Measurements from ENCODE around the gene QSER1. TPM values are rescaled to one million over a fixed set of nuclear protein-coding genes. Genes with fewer than 3 reads are reported as not detected.
A peak's percentile ranks its signal among the peaks of the same experiment; 100 is the strongest.
"Not testable (repeated sequence)": the region's sequence is repeated elsewhere in the genome, so short reads cannot be mapped to it uniquely, and the experiment has no call there.

Gene QSER1
- total RNA-seq, 1 donor: 38.1 TPM

- TF ChIP-seq, protein P1, sequence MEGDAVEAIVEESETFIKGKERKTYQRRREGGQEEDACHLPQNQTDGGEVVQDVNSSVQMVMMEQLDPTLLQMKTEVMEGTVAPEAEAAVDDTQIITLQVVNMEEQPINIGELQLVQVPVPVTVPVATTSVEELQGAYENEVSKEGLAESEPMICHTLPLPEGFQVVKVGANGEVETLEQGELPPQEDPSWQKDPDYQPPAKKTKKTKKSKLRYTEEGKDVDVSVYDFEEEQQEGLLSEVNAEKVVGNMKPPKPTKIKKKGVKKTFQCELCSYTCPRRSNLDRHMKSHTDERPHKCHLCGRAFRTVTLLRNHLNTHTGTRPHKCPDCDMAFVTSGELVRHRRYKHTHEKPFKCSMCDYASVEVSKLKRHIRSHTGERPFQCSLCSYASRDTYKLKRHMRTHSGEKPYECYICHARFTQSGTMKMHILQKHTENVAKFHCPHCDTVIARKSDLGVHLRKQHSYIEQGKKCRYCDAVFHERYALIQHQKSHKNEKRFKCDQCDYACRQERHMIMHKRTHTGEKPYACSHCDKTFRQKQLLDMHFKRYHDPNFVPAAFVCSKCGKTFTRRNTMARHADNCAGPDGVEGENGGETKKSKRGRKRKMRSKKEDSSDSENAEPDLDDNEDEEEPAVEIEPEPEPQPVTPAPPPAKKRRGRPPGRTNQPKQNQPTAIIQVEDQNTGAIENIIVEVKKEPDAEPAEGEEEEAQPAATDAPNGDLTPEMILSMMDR (IDR thresholded peaks at IDR 0.05; ENCODE audit: insufficient read depth, low read length): no peak
- DNase-seq (ENCODE audit: low read depth): no peak
- no peak overlapping the region for H3K4me3 ChIP-seq (ENCODE audit: low read depth, low read length)
These were observed 126.2 kb downstream of the QSER1 start for GRCh38 chr11:33018840-33019239.

- DNase-seq (ENCODE audit: low read depth): no peak
- TF ChIP-seq, protein P1 (IDR thresholded peaks at IDR 0.05; ENCODE audit: insufficient read depth, low read length): no peak
- no peak overlapping the region for H3K4me3 ChIP-seq (ENCODE audit: low read depth, low read length)
These were observed 128.9 kb downstream of the QSER1 start for GRCh38 chr11:33021501-33021900.

DNA sequence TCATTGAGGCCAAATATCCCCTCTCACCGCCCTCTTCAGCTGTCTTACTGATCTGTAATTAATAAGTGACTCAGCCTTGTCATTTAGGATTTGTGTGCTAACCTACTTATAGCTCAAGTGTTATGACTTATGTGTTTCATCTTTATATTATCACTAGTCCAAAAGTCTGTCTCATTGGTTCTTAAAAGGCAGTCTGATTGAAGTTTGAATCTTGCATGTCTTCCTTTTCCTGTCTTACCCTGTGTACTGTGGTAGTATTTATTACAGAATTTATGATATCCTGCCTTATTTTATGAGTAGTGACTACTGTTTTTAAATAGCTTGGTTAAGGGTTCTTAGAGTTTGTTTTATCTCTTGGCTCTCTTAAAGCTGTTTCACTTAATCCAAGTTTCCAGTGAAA is 129.3 kb downstream of the QSER1 start:
- no peak overlapping the region for H3K4me3 ChIP-seq (ENCODE audit: low read depth, low read length)
- no peak for DNase-seq (ENCODE audit: low read depth)
- TF ChIP-seq, protein P1 (IDR thresholded peaks at IDR 0.05; ENCODE audit: insufficient read depth, low read length): no peak

- no peak for DNase-seq (ENCODE audit: low read depth)
- TF ChIP-seq, protein P1 (IDR thresholded peaks at IDR 0.05; ENCODE audit: insufficient read depth, low read length): no peak
- H3K4me3 ChIP-seq (ENCODE audit: low read depth, low read length): no peak overlapping the region
These were observed 132.7 kb downstream of the QSER1 start for GRCh38 chr11:33025339-33025722.

GRCh38 chr11:33027233-33027632 is 134.6 kb downstream of the QSER1 start:
- H3K4me3 ChIP-seq (ENCODE audit: low read depth, low read length): no peak overlapping the region
- DNase-seq (ENCODE audit: low read depth): no peak
- TF ChIP-seq, protein P1 (IDR thresholded peaks at IDR 0.05; ENCODE audit: insufficient read depth, low read length): no peak

DNA sequence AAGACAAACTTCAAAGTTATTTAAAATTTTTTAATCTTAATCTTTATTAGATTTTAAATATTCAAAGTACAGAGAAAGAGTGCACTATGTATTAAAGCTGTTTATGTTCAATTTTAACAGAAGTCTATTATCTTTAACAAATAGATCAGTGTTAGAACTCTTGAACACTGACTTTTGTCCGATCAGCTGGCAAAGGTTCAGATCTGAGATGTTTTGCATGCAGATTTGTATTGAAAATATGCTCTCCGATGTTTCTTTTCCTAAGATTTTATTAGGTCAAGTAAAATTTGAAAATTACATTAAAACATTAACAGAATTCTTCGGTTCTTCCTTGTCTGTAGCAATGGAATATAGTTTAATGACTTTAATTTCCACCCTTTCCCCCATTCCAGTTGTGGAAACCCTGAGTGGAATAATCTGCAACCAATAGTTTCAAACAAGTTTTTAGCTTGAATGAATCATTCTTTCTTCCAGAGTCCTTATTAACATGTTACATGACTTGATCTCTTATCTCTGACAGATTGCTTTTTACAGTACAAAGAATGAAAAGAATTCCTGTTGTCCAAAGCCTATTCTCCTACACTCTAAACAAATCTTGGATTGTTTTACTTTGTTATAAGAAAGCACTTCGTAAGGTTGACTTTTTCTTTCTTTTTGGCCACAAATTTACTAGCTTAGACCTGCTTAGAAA is 135.4 kb downstream of the QSER1 start:
- TF ChIP-seq, protein P1 (IDR thresholded peaks at IDR 0.05; ENCODE audit: insufficient read depth, low read length): no peak
- no peak overlapping the region for H3K4me3 ChIP-seq (ENCODE audit: low read depth, low read length)
- DNase-seq (ENCODE audit: low read depth): peak; percentile 77

DNA sequence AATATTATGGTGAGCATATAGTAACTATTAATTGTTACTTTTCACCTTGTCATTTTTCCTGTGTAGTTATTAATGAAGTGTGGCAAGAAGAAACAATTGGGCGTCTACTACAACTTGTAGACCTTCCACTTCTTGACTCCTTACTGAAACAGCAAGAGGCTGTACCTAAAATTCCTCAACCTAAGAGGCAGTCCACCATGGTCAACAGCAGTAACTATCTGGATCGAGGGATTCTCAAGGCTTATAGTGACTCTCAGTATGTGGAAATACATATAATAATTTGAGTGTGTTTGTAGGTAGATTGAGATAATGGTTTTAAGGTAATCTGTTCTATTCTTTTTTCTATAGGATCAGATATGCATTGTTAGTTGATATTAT is 135.9 kb downstream of the QSER1 start:
- TF ChIP-seq, protein P1 (IDR thresholded peaks at IDR 0.05; ENCODE audit: insufficient read depth, low read length): no peak
- no peak for DNase-seq (ENCODE audit: low read depth)
- H3K4me3 ChIP-seq (ENCODE audit: low read depth, low read length): no peak overlapping the region

GRCh38 chr11:33029218-33029617 is 136.6 kb downstream of the QSER1 start:
- not testable (repeated sequence) for H3K4me3 ChIP-seq (ENCODE audit: low read depth, low read length); DNase-seq (ENCODE audit: low read depth)
